IPS DF 6.9 (cell line): ENCODE measurements around the gene MICAL2.

Experiments used
- DNase-seq: peaks from one replicate; pipeline ENCODE4 v3.0.0-alpha.2; 2013; ENCODE audit warnings: low read depth, low spot score
- H3K27ac ChIP-seq: one replicate; pipeline ENCODE4 v1.5.1; 2013; ENCODE audit warnings: low read length, control low read depth
- H3K27me3 ChIP-seq: 2 replicates; pipeline ENCODE4 v1.6.1; 2013; ENCODE audit warnings: mild to moderate bottlenecking, low read length; ENCODE audit not compliant: control insufficient read depth, insufficient read depth
- H3K36me3 ChIP-seq: 2 replicates; pipeline ENCODE4 v1.6.1; 2013; ENCODE audit warnings: low read length; ENCODE audit not compliant: control insufficient read depth, insufficient read depth
- H3K4me1 ChIP-seq: 2 replicates; pipeline ENCODE4 v1.6.1; 2013; ENCODE audit warnings: low read length; ENCODE audit not compliant: control insufficient read depth, insufficient read depth
- H3K4me3 ChIP-seq: 2 replicates; pipeline ENCODE4 v1.5.1; 2013; ENCODE audit warnings: mild to moderate bottlenecking, low read length
- H3K9me3 ChIP-seq: 2 replicates; pipeline ENCODE4 v1.6.1; 2013; ENCODE audit warnings: low read length, inconsistent platforms; ENCODE audit not compliant: control insufficient read depth, insufficient read depth
- WGBS: extraction: QIAGEN DNeasy Blood & Tissue Kit; methylation state at CpG from one replicate; pipeline ENCODE4 v1.1.7; 2013; ENCODE audit warnings: mixed read lengths, missing lambda C conversion rate; ENCODE audit not compliant: insufficient read length, insufficient coverage; 5-methylcytosine and 5-hydroxymethylcytosine counted together

The MICAL2 gene

DNA sequence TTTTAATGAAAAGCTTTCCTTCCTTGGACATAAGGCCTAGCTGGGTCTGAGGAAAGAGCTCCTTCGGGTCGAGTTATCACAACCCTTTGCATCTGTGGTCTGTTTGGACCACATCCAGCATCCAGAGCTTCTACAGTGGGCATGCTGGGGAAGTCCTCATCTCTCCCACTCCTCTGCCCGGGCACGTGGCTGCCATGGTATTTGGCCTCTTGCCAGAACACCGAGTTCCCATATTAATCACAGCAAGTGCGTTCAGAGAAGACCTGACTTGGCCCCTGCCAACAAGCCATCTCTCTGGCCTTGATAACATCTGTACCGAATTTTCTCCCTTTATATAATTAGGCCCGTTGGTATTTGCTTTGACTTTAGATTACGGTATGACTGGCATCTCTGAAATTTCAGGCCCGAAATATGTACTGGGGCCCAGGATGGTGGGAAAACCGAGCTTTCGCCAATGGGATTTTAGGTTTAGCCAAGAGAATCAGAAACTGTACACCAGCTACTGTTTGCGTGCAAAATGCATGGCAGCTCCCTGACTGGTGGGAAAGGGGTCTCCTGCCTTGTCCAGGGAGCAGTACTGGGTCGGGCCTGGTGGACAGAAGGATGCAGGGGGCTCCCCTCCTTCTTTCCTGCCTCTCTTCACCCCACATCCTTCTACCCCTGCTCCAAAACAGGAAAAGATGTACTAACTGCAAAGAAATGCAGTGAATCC lies 90.0 kb downstream of the MICAL2 start:
- WGBS = no CpG with 5 or more reads among the region's 14 CpGs

DNA sequence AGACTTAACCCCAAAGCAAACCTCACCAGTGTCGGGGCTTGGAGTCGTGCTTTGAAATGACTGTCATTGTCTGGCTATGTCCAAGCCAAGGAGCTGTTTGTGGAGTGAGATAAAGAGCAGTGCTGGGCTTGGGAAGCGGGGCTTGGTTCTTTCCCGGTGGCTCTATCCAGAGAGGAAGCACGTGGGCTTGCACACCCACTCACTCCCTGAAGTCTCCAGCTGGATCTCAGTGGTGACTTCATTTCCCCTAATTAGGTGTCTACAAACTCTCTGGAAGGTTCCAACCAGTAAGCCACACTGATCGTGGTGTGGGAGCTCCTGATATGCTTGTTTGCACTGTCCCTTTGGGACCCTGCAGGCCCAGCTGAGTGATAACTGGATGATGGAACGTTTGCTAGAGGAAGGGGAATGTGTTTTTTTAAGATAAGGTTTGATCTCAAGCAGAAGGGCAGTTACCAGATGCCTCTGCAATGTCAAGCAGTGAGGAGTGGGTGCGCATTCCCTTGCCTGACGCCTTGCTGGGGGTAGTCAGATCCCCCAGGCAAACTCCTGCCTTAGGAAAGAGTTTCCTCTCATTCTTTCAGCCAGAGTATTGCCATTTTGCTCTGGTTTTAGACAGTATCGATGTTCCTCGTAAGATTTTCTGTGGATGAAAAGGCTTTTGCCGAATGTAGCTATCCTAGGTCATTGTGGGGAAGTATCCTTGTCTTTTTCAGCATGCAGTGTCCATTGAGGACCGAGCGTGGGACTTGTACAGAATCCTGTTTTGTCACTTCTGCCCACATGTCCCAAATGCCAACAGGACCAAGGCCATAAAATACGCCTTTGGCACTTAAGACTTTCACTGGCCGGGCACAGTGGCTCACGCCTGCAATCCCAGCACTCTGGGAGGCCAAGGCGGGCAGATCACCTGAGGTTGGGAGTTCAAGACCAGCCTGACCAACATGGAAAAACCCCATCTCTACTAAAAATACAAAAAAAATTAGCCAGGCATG lies 90.9 kb downstream of the MICAL2 start:
- no peak overlapping the region for H3K4me3 ChIP-seq
- no peaks in the 10 kb centered on the region for H3K36me3 ChIP-seq
- no peaks in the 10 kb centered on the region for H3K4me1 ChIP-seq
- no peak for DNase-seq
- no peaks in the 10 kb centered on the region for H3K27me3 ChIP-seq
- H3K9me3 ChIP-seq = no peaks in the 10 kb centered on the region
- no CpG with 5 or more reads among the region's 18 CpGs for WGBS
- no peak overlapping the region for H3K27ac ChIP-seq

More for the DNA sequence above, 90.0 kb downstream of the MICAL2 start:
- no peaks in the 10 kb centered on the region for H3K27me3 ChIP-seq
- H3K36me3 ChIP-seq = no peaks in the 10 kb centered on the region
- DNase-seq = no peak
- H3K27ac ChIP-seq = no peak overlapping the region
- H3K4me1 ChIP-seq = no peaks in the 10 kb centered on the region
- no peaks in the 10 kb centered on the region for H3K9me3 ChIP-seq
- no peak overlapping the region for H3K4me3 ChIP-seq

DNA sequence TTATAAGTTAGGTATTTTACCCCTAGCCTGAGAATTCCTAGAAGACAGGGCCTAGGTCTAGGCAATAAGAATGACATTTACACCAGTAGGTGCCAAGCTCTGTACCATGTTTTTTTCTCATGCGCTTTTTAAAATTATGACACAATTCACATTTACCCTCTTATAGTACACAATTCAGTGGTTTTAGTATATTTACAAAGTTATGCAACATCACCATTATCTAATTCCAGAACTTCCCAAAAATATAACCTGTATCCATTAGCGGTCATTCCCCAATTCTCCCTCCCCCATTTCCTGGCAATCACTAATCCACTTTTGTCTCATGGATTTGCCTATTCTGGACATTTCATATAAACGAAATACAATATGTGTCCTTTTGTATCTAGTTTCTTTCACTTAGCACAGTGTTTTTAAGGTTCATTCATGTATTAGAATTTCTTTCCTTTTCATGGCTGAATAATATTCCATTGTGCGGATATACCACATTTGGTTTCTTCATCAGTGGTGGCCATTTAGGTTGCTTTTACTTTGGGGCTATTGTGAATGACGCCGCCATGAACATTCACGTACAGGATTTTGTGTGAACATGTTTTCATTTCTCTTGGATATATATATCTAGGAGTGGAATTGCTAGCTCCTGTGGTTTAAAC lies 92.4 kb downstream of the MICAL2 start:
- Histone ChIP-seq H3K27ac (no peak overlapping the region), H3K4me3 (no peak overlapping the region), H3K36me3 (no peaks in the 10 kb centered on the region), H3K9me3 (no peaks in the 10 kb centered on the region), H3K4me1 (no peaks in the 10 kb centered on the region), H3K27me3 (no peaks in the 10 kb centered on the region)
- DNase-seq = no peak
- no CpG with 5 or more reads among the region's 7 CpGs for WGBS

DNA sequence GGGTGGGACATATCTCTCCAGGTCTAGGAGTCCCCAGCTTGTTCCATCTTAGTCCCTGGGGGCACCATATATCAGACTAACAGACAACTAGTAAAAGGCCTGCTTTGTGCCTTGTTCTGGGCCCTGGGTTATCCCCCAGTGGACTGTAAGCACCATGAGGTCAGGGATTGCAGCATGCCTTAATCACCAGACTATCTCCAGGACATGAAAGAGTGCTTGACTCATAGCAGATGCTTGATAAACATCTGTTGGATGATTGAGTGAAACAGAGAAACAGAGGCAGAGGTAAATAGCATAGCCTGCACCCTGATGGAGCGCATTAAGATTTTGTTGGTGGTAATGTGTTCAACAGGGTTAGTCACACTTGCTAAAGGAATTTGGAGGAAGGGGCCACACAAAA lies 94.1 kb downstream of the MICAL2 start:
- Histone ChIP-seq H3K36me3 (no peaks in the 10 kb centered on the region), H3K4me3 (no peak overlapping the region), H3K4me1 (no peaks in the 10 kb centered on the region), H3K9me3 (no peaks in the 10 kb centered on the region), H3K27me3 (no peaks in the 10 kb centered on the region), H3K27ac (no peak overlapping the region)
- WGBS = no CpG with 5 or more reads among the region's 1 CpG
- no peak for DNase-seq

DNA sequence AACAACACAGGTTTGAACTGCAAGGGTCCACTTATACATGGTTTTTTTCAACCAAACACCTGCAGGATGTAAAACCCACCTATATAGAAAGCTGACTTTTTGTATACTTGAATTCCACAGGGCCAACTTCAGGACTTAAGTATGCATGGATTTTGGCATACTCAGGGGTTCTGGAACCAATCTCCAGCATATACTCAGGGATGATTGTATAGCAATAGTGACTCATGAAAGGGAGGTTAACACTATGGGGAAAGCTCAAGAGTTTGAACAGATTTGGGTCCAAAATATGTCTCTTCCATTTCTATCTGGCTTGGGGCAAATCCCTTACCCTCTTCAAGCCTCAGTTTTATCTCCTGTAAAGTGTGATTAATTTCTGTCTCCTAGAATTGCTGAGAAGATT lies 94.9 kb downstream of the MICAL2 start:
- H3K36me3 ChIP-seq = no peaks in the 10 kb centered on the region
- H3K9me3 ChIP-seq = no peaks in the 10 kb centered on the region

DNA sequence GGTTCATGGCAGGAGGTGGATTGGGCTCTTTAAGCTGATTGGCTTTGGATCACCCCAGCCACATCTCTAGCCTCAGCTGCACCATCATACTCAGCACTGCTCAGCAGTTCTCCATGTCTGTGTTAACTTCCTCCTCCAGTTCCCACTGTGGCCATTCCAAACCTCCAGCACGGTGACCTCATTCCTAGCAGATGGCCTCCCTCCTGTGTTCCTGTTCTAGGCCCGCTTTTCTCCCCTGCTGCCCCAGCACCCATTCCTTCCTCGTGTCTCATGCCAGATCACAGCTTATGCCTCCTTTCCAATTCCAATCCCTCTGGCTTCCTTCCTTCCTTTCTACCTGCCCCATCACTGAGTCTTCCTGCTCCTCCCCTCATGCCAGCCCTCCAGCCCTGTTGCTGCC lies 96.1 kb downstream of the MICAL2 start:
- no peaks in the 10 kb centered on the region for H3K27me3 ChIP-seq
- H3K27ac ChIP-seq = no peak overlapping the region

More for the DNA sequence above, 94.9 kb downstream of the MICAL2 start:
- Histone ChIP-seq H3K27me3 (no peaks in the 10 kb centered on the region), H3K27ac (no peak overlapping the region), H3K4me1 (no peaks in the 10 kb centered on the region), H3K4me3 (no peak overlapping the region)
- no peak for DNase-seq

DNA sequence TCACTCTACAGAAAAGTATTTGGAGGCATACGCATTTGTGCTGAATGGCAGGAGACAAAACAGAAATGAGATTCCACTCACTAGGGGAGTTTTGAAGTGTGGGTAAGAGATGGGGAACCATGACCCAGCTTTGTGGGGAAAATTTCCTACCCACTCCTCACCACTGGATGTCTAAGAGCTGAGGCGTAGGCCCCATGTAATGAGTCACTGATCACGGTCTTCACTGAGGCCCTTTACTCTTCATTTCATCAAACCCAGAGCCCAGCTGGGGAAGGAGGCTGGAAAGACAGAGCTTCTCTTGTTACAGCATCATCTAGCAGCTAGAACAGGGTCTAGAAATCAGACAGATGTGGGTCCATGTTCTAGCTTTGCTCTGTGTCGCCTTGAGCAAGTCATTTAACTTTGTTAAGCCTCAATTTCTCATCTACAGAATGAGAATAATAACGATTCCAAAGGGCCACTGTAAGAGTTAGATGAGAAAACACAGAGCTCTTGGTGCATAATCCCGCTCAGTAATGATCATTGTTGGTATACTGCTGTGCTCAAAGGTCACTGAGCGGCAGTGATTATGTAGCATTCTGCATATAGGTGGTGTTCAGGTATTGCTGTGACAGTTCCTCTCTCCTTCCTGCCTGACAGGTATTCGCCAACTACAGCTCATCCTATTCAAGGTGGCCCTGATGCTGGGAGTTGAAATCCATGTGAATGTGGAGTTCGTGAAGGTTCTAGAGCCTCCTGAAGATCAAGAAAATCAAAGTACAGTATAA lies 97.2 kb downstream of the MICAL2 start:
- H3K27me3 ChIP-seq = no peaks in the 10 kb centered on the region
- no peaks in the 10 kb centered on the region for H3K36me3 ChIP-seq
- no CpG with 5 or more reads among the region's 9 CpGs for WGBS
- no peak overlapping the region for H3K27ac ChIP-seq
- no peak overlapping the region for H3K4me3 ChIP-seq
- DNase-seq = no peak
- no peaks in the 10 kb centered on the region for H3K4me1 ChIP-seq
- H3K9me3 ChIP-seq = no peaks in the 10 kb centered on the region

More for the DNA sequence above, 96.1 kb downstream of the MICAL2 start:
- H3K9me3 ChIP-seq = no peaks in the 10 kb centered on the region
- no CpG with 5 or more reads among the region's 3 CpGs for whole genome bisulfite sequencing
- no peak overlapping the region for H3K4me3 ChIP-seq
- no peaks in the 10 kb centered on the region for H3K36me3 ChIP-seq
- no peaks in the 10 kb centered on the region for H3K4me1 ChIP-seq
- no peak for DNase-seq

DNA sequence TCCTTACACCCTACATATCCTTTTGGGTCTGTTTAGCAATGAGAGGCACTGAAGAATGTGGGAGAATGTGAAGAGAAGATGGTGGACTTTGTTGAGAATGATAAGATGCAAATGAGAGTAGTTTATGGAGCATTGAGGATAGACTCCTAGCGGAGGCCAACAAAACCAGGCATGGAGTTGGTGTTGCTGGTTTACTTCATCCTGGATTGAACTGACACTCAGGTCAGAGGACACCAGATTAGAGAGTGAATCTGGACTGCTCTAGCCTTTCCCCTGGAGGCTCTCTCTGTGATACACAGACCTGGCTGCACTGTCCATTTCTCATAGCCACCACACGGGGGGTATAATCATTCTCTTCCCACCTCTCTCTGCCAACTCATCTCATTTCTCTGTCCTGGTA lies 98.7 kb downstream of the MICAL2 start:
- H3K9me3 ChIP-seq = no peaks in the 10 kb centered on the region
- no peaks in the 10 kb centered on the region for H3K4me1 ChIP-seq
- no peaks in the 10 kb centered on the region for H3K36me3 ChIP-seq
- WGBS = no CpG with 5 or more reads among the region's 2 CpGs
- H3K27ac ChIP-seq = no peak overlapping the region
- DNase-seq = no peak
- H3K27me3 ChIP-seq = no peaks in the 10 kb centered on the region
- H3K4me3 ChIP-seq = no peak overlapping the region

DNA sequence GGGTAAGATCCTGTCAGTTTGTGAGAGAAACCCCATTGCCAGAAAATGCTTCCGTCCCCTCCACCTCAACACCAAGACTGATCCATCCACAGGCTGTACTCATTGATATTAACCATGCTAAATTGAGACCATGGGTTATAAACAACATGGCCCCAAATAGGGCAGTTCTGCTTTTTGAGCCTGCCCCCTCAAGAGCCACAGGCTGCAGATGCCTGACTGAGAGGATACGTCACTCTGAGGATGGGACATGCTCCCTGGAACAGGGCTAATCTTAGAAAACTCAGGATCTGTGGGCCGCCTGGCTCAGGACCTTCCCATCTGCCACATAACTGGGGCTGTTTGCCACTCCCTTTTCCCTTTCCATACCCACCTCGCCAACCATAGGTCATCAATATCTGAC lies 99.8 kb downstream of the MICAL2 start:
- Histone ChIP-seq H3K9me3 (no peaks in the 10 kb centered on the region), H3K27me3 (no peaks in the 10 kb centered on the region), H3K4me3 (no peak overlapping the region), H3K4me1 (no peaks in the 10 kb centered on the region), H3K27ac (no peak overlapping the region), H3K36me3 (no peaks in the 10 kb centered on the region)
- WGBS = no CpG with 5 or more reads among the region's 4 CpGs
- DNase-seq = no peak
